IMR-90 (cell line): ENCODE measurements around the gene CELSR1. TPM values are rescaled to one million over a fixed set of nuclear protein-coding genes. Genes with fewer than 3 reads are reported as not detected.

Experiments used
- ATAC-seq: fragments of 200-7000 bp; cut with Tn5 transposase; 2 replicates; pipeline ENCODE4 v1.9.1; 2020; ENCODE audit warnings: low read depth, mild to moderate bottlenecking, moderate library complexity
- BruUV-seq: library from RNA; stranded (reverse); fragments of 400-500 nt; replicated peaks from 2 replicates; lab custom pipeline; 2021; lab: Mats Ljungman, UMichigan
- CTCF ChIA-PET: fragments of 300-600 bp; formaldehyde crosslinking; extraction: SDS; loops from one replicate; lab custom pipeline; 2021; ENCODE audit warnings: antibody characterized with exemption; lab: Yijun Ruan, JAX
- POLR2A ChIA-PET: fragments of 300-600 bp; sonication (Branson Sonifier 250); formaldehyde crosslinking; loops from one replicate; lab custom pipeline; 2022; ENCODE audit warnings: antibody characterized with exemption; ENCODE audit not compliant: unreplicated experiment; lab: Charles Lee
- DNase-seq: peaks from one replicate; pipeline ENCODE4 v3.0.0; 2013
- H2AFZ ChIP-seq: replicated peaks from 2 replicates; pipeline ENCODE3; 2013; ENCODE audit warnings: low read length, mild to moderate bottlenecking; ENCODE audit not compliant: poor library complexity
- H2AK5ac ChIP-seq: 2 replicates; pipeline ENCODE4 v1.6.1; 2013; ENCODE audit warnings: low read depth, low read length, inconsistent platforms
- H2AK9ac ChIP-seq: replicated peaks from 2 replicates; pipeline ENCODE3; 2013; ENCODE audit warnings: mild to moderate bottlenecking, low read depth, low read length, moderate library complexity; ENCODE audit not compliant: poor library complexity
- H2BK120ac ChIP-seq: 2 replicates; pipeline ENCODE4 v1.6.1; 2013; ENCODE audit warnings: low read depth, low read length, inconsistent platforms
- H2BK15ac ChIP-seq: 3 replicates; pipeline ENCODE4 v1.6.1; 2013; ENCODE audit warnings: low read depth, low read length, inconsistent platforms
- H2BK20ac ChIP-seq: 2 replicates; pipeline ENCODE4 v1.6.1; 2013; ENCODE audit warnings: low read depth, mild to moderate bottlenecking, inconsistent platforms, low read length, moderate library complexity
- H2BK5ac ChIP-seq: 2 replicates; pipeline ENCODE4 v1.6.1; 2013; ENCODE audit warnings: mild to moderate bottlenecking, low read depth, low read length, inconsistent platforms; ENCODE audit not compliant: poor library complexity, severe bottlenecking
- H3K14ac ChIP-seq: replicated peaks from 2 replicates; pipeline ENCODE4 v1.6.1; 2013; ENCODE audit warnings: low read depth, low read length, inconsistent platforms
- H3K18ac ChIP-seq: 2 replicates; pipeline ENCODE4 v1.6.1; 2013; ENCODE audit warnings: low read depth, low read length, control low read depth
- H3K23ac ChIP-seq: 2 replicates; pipeline ENCODE4 v1.6.1; 2013; ENCODE audit warnings: low read depth, low read length, inconsistent platforms
- H3K27ac ChIP-seq: 2 replicates; pipeline ENCODE4 v1.5.1; 2013; ENCODE audit warnings: mild to moderate bottlenecking, control low read depth, low read length; ENCODE audit not compliant: insufficient read depth
- H3K27me3 ChIP-seq: 2 replicates; pipeline ENCODE4 v1.6.1; 2013; ENCODE audit warnings: low read length; ENCODE audit not compliant: control insufficient read depth, insufficient read depth
- H3K36me3 ChIP-seq: 2 replicates; pipeline ENCODE4 v1.6.1; 2013; ENCODE audit warnings: low read length, mixed read lengths; ENCODE audit not compliant: control insufficient read depth, insufficient read depth
- H3K4ac ChIP-seq: 2 replicates; pipeline ENCODE4 v1.6.1; 2013; ENCODE audit warnings: low read depth, low read length, inconsistent platforms
- H3K4me1 ChIP-seq: 2 replicates; pipeline ENCODE4 v1.6.1; 2013; ENCODE audit warnings: low read length, mixed read lengths; ENCODE audit not compliant: control insufficient read depth, insufficient read depth
- H3K4me2 ChIP-seq: 2 replicates; pipeline ENCODE4 v1.6.1; 2013; ENCODE audit warnings: low read depth, mild to moderate bottlenecking, control low read depth, low read length, moderate library complexity
- H3K4me3 ChIP-seq: 2 replicates; pipeline ENCODE4 v1.5.1; 2013; ENCODE audit warnings: low read depth, mild to moderate bottlenecking, control low read depth, low read length, moderate library complexity; ENCODE audit not compliant: insufficient read depth
- H3K56ac ChIP-seq: 2 replicates; pipeline ENCODE4 v1.6.1; 2013; ENCODE audit warnings: low read length, inconsistent platforms; ENCODE audit not compliant: insufficient read depth; ENCODE audit errors: extremely low read depth
- H3K79me1 ChIP-seq, 2 experiments: 2 replicates each; pipeline ENCODE4 v1.6.1; 2013; ENCODE audit warnings: low read length in 2 of 2, inconsistent platforms in 1 of 2, low read depth in 1 of 2
- H3K9ac ChIP-seq: 2 replicates; pipeline ENCODE4 v1.6.1; 2013; ENCODE audit warnings: low read depth, low read length, control low read depth
- H3K9me1 ChIP-seq: 2 replicates; pipeline ENCODE4 v1.6.1; 2013; ENCODE audit warnings: low read length, inconsistent platforms; ENCODE audit not compliant: insufficient read depth
- H3K9me3 ChIP-seq: 2 replicates; pipeline ENCODE4 v1.6.1; 2013; ENCODE audit warnings: low read length; ENCODE audit not compliant: control insufficient read depth, insufficient read depth
- H4K20me1 ChIP-seq: 2 replicates; pipeline ENCODE4 v1.6.1; 2013; ENCODE audit warnings: low read length, inconsistent platforms; ENCODE audit not compliant: insufficient read depth
- H4K5ac ChIP-seq: 2 replicates; pipeline ENCODE4 v1.6.1; 2013; ENCODE audit warnings: mild to moderate bottlenecking, low read depth, low read length, control low read depth
- H4K8ac ChIP-seq, 2 experiments: 2 replicates each; pipeline ENCODE4 v1.6.1; 2013; ENCODE audit warnings: low read depth in 2 of 2, low read length in 2 of 2, control low read depth in 1 of 2, inconsistent platforms in 1 of 2
- H4K91ac ChIP-seq: 2 replicates; pipeline ENCODE4 v1.6.1; 2013; ENCODE audit warnings: low read depth, low read length, inconsistent platforms; ENCODE audit not compliant: insufficient read depth
- BHLHE40 ChIP-seq: fragments of 150-350 bp; IDR thresholded peaks from 2 replicates; pipeline ENCODE4 v1.6.1; 2016; ENCODE audit warnings: mild to moderate bottlenecking, low read depth, low read length
- CEBPB ChIP-seq: IDR thresholded peaks from 2 replicates; pipeline ENCODE4 v1.6.1; 2012; ENCODE audit warnings: low read depth, low read length, improper control_type of control experiment
- CHD1 ChIP-seq: IDR thresholded peaks from 2 replicates; pipeline ENCODE4 v1.6.1; 2012; ENCODE audit warnings: low read depth, low read length, improper control_type of control experiment
- CTCF ChIP-seq: conservative IDR thresholded peaks from 2 replicates; pipeline ENCODE4 v1.5.1; 2012; ENCODE audit warnings: mild to moderate bottlenecking, low read depth, low read length, improper control_type of control experiment
- FOS ChIP-seq: fragments of 150-350 bp; IDR thresholded peaks from 2 replicates; pipeline ENCODE4 v1.6.1; 2016; ENCODE audit warnings: low read depth, low read length
- MAFK ChIP-seq: IDR thresholded peaks from 2 replicates; pipeline ENCODE4 v1.6.1; 2012; ENCODE audit warnings: low read depth, low read length, improper control_type of control experiment
- MAZ ChIP-seq: IDR thresholded peaks from 2 replicates; pipeline ENCODE4 v1.6.1; 2012; ENCODE audit warnings: low read depth, mild to moderate bottlenecking, low read length, improper control_type of control experiment, moderate library complexity, borderline replicate concordance
- MXI1 ChIP-seq: IDR thresholded peaks from 2 replicates; pipeline ENCODE4 v1.6.1; 2012; ENCODE audit warnings: low read depth, mild to moderate bottlenecking, low read length, moderate library complexity, borderline replicate concordance
- NFE2L2 ChIP-seq: fragments of 150-350 bp; IDR thresholded peaks from 2 replicates; pipeline ENCODE4 v1.6.1; 2016; ENCODE audit warnings: low read depth, mild to moderate bottlenecking, low read length
- RAD21 ChIP-seq: IDR thresholded peaks from 2 replicates; pipeline ENCODE4 v1.6.1; 2012; ENCODE audit warnings: low read length, improper control_type of control experiment
- RCOR1 ChIP-seq: IDR thresholded peaks from 2 replicates; pipeline ENCODE4 v1.6.1; 2012; ENCODE audit warnings: mild to moderate bottlenecking, low read length, improper control_type of control experiment; ENCODE audit not compliant: insufficient replicate concordance
- RFX5 ChIP-seq: IDR thresholded peaks from 2 replicates; pipeline ENCODE4 v1.8.0; 2012; ENCODE audit warnings: low read depth, mild to moderate bottlenecking, low read length, moderate library complexity
- SMC3 ChIP-seq: fragments of 150-350 bp; IDR thresholded peaks from 2 replicates; pipeline ENCODE4 v1.6.1; 2016; ENCODE audit warnings: low read depth, mild to moderate bottlenecking, antibody characterized with exemption, low read length, moderate library complexity
- USF2 ChIP-seq: fragments of 150-350 bp; IDR thresholded peaks from 2 replicates; pipeline ENCODE4 v1.6.1; 2017; ENCODE audit warnings: mild to moderate bottlenecking, antibody characterized with exemption, low read length, low read depth
- WGBS, 2 experiments: methylation state at CpG; one replicate each; pipeline versions ENCODE4 v1.1.5 to v1.1.7; 2013; ENCODE audit warnings: missing lambda C conversion rate in 2 of 2; ENCODE audit not compliant: insufficient read length in 1 of 2; ENCODE audit errors: extremely low coverage in 2 of 2; 5-methylcytosine and 5-hydroxymethylcytosine counted together
- dilution Hi-C: fragments of 300-500 bp; cut with HindIII; formaldehyde crosslinking; loops from one replicate; pipeline ENCODE4 v1.14.3; 2018; ENCODE audit warnings: low sequenced_read_pairs; ENCODE audit not compliant: unreplicated experiment
- in situ Hi-C: fragments of 300-500 bp; cut with MboI; formaldehyde crosslinking; loops from 3 replicates; pipeline ENCODE4 v1.14.3; 2019; ENCODE audit warnings: low sequenced_read_pairs, inconsistent platforms, mixed read lengths
- intact Hi-C: fragments of 100-400 bp; cut with micrococcal nuclease; formaldehyde crosslinking; loops from 2 replicates; pipeline ENCODE4 v1.10.0; 2022
- polyA plus RNA-seq, 3 experiments: library from polyadenylated mRNA; depleted of rRNA; stranded (reverse); fragments of >200 nt; gene quantifications; 2 replicates each; pipeline ENCODE4 v1.2.3, GENCODE V29; 2012; ENCODE audit warnings: low replicate concordance in 1 of 3
- total RNA-seq: library from RNA; depleted of rRNA; stranded (reverse); fragments of >200 nt; gene quantifications from 2 replicates; pipeline ENCODE4 v1.2.3, GENCODE V29; 2012
- TF ChIP-seq, protein P1 (sequence below): fragments of 150-350 bp; IDR thresholded peaks from 2 replicates; pipeline ENCODE4 v1.6.1; 2016; ENCODE audit warnings: low read depth, mild to moderate bottlenecking, low read length, moderate library complexity, borderline replicate concordance

The CELSR1 gene
- total and polyA plus RNA-seq, 2 of the 4 experiments (the other 2 are of a cell fraction): 0.36 to 0.82 TPM

DNA sequence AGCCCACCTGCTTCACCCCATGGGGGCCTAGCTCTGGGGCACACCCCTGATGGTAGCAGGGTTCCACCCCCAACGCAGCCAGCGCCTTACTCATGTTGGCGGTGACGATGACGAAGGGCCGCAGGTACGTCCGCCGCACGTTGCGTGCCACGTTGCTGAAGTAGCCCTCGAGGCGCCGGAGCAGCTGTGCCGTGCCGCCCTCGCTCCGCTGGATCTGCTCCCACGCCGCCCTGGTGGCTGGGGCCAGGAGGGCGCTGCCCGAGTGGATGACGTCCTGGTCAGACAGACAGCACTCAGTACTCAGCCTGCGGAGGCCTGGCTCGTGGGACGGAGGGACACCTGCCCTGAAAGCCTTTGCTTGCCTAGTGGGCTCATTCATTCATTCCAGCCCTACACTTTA lies 151.1 kb downstream of the CELSR1 start:
- DNase-seq (no peak), ATAC-seq (no peak)
- Histone ChIP-seq H3K4ac (no peak overlapping the region), H4K8ac (no peak overlapping the region), H3K4me3 (no peak overlapping the region), H4K5ac (no peak overlapping the region), H3K14ac (no peak overlapping the region), H2BK120ac (no peak overlapping the region), H3K36me3 (no peaks in the 10 kb centered on the region), H3K4me1 (no peaks in the 10 kb centered on the region), H3K79me1 (no peaks in the 10 kb centered on the region), H2BK5ac (no peak overlapping the region), H2AK5ac (no peak overlapping the region), H3K4me2 (no peak overlapping the region), H3K56ac (no peak overlapping the region), H3K9me1 (no peaks in the 10 kb centered on the region), H2AFZ (no peak overlapping the region), H3K9ac (no peak overlapping the region), H2BK15ac (no peak overlapping the region), H3K27ac (no peak overlapping the region), H2AK9ac (no peak overlapping the region), H3K27me3 (no peaks in the 10 kb centered on the region; the same call in 1 of the 2 replicates), H3K18ac (no peak overlapping the region), H3K9me3 (no peaks in the 10 kb centered on the region), H3K23ac (no peak overlapping the region), H4K20me1 (no peaks in the 10 kb centered on the region), H4K91ac (no peak overlapping the region), H2BK20ac (no peak overlapping the region)
- dilution Hi-C loops: no loop called here
- ChIA-PET POLR2A (no interaction called here), CTCF (interaction anchor here (1.4 kb wide), 1 partner anchor 19 kb away, joined by 5 read pairs; no protein-coding TSS in a partner anchor)
- intact Hi-C loops: no loop called here
- BruUV-seq: no TSS peak
- TF ChIP-seq CEBPB: no peak
- no peak for TF ChIP-seq RFX5
- TF ChIP-seq NFE2L2: no peak
- TF ChIP-seq USF2: no peak
- TF ChIP-seq CTCF: no peak
- no peak for TF ChIP-seq BHLHE40
- no peak for TF ChIP-seq MAZ
- TF ChIP-seq FOS: no peak
- no peak for TF ChIP-seq RCOR1
- TF ChIP-seq, protein P1, sequence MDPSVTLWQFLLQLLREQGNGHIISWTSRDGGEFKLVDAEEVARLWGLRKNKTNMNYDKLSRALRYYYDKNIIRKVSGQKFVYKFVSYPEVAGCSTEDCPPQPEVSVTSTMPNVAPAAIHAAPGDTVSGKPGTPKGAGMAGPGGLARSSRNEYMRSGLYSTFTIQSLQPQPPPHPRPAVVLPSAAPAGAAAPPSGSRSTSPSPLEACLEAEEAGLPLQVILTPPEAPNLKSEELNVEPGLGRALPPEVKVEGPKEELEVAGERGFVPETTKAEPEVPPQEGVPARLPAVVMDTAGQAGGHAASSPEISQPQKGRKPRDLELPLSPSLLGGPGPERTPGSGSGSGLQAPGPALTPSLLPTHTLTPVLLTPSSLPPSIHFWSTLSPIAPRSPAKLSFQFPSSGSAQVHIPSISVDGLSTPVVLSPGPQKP: no peak
- no peak for TF ChIP-seq RAD21
- TF ChIP-seq MXI1: no peak
- TF ChIP-seq MAFK: no peak
- TF ChIP-seq CHD1: no peak
- TF ChIP-seq SMC3: no peak
- in situ Hi-C loops: no loop called here
- 95% methylated on average over 17 of the region's 27 CpGs; no CpG with 5 or more reads in 1 of the 2 experiments for WGBS, 2 experiments
